HepG2 (cell line): Measurements from ENCODE around the gene OR10V1. TPM values are rescaled to one million over a fixed set of nuclear protein-coding genes. Genes with fewer than 3 reads are reported as not detected.

Source experiments
- BRCA1 ChIP-seq: sonication (generic); formaldehyde crosslinking; IDR thresholded peaks from 2 replicates; pipeline ENCODE4 v1.4.0; 2020; ENCODE audit warnings: missing genetic modification reagents
- ELF4 ChIP-seq: sonication (generic); formaldehyde crosslinking; IDR thresholded peaks from 2 replicates; pipeline ENCODE4 v1.5.0; 2020; ENCODE audit warnings: missing genetic modification reagents, mild to moderate bottlenecking, moderate library complexity, borderline replicate concordance
- MED1 ChIP-seq: sonication (generic); formaldehyde crosslinking; IDR thresholded peaks from 2 replicates; pipeline ENCODE4 v1.4.0; 2020; ENCODE audit warnings: missing genetic modification reagents
- MIXL1 ChIP-seq: IDR thresholded peaks from 2 replicates; pipeline ENCODE4 v1.6.1; 2016
- NFKB2 ChIP-seq: sonication (generic); formaldehyde crosslinking; IDR thresholded peaks from 2 replicates; pipeline ENCODE4 v1.4.0; 2020; ENCODE audit warnings: missing genetic modification reagents, borderline replicate concordance
- NRL ChIP-seq: sonication (generic); formaldehyde crosslinking; IDR thresholded peaks from 2 replicates; pipeline ENCODE4 v1.5.0; 2020; ENCODE audit warnings: missing genetic modification reagents, mild to moderate bottlenecking, moderate library complexity, borderline replicate concordance
- PHF20 ChIP-seq: sonication (generic); formaldehyde crosslinking; IDR thresholded peaks from 2 replicates; pipeline ENCODE4 v1.5.0; 2020; ENCODE audit warnings: mild to moderate bottlenecking, missing genetic modification reagents
- POGZ ChIP-seq: sonication (generic); formaldehyde crosslinking; IDR thresholded peaks from 2 replicates; pipeline ENCODE4 v1.4.0; 2020; ENCODE audit warnings: mild to moderate bottlenecking, missing genetic modification reagents
- POLR2G ChIP-seq: fragments of 200-400 bp; formaldehyde crosslinking; IDR thresholded peaks from 2 replicates; pipeline ENCODE4 v1.6.1; 2018; ENCODE audit warnings: mild to moderate bottlenecking, low read depth, low read length, moderate library complexity
- RXRA ChIP-seq: sonication (generic); formaldehyde crosslinking; IDR thresholded peaks from 2 replicates; pipeline ENCODE4 v1.5.1; 2020; ENCODE audit warnings: missing genetic modification reagents
- SP2 ChIP-seq: sonication (generic); formaldehyde crosslinking; IDR thresholded peaks from 2 replicates; pipeline ENCODE4 v1.5.1; 2020; ENCODE audit warnings: mild to moderate bottlenecking, missing genetic modification reagents
- TCF7 ChIP-seq: sonication (generic); IDR thresholded peaks from 2 replicates; pipeline ENCODE4 v1.6.1; 2016; ENCODE audit warnings: antibody characterized with exemption, low read depth
- YY1 ChIP-seq: IDR thresholded peaks from 2 replicates; pipeline ENCODE4 v1.6.1; 2011; ENCODE audit warnings: low read length, low read depth, moderate library complexity, mild to moderate bottlenecking; ENCODE audit not compliant: insufficient read depth, insufficient replicate concordance
- ZFP90 ChIP-seq: sonication (generic); formaldehyde crosslinking; IDR thresholded peaks from 2 replicates; pipeline ENCODE4 v1.8.0; 2022; ENCODE audit warnings: missing genetic modification reagents, mild to moderate bottlenecking, inconsistent platforms, borderline replicate concordance
- ZKSCAN8 ChIP-seq: IDR thresholded peaks from 2 replicates; pipeline ENCODE4 v1.6.1; 2016; ENCODE audit warnings: borderline replicate concordance, missing genetic modification reagents, missing compliant biosample characterization
- ZNF136 ChIP-seq: sonication (generic); formaldehyde crosslinking; IDR thresholded peaks from 2 replicates; pipeline ENCODE4 v1.8.1; 2022; ENCODE audit warnings: low read depth, mild to moderate bottlenecking, moderate library complexity, missing genetic modification reagents
- ZNF224 ChIP-seq: sonication (generic); formaldehyde crosslinking; IDR thresholded peaks from 2 replicates; pipeline ENCODE4 v1.5.0; 2020; ENCODE audit warnings: mild to moderate bottlenecking, missing genetic modification reagents
- ZNF335 ChIP-seq: sonication (generic); formaldehyde crosslinking; IDR thresholded peaks from 2 replicates; pipeline ENCODE4 v1.4.0; 2020; ENCODE audit warnings: missing genetic modification reagents
- ZNF501 ChIP-seq: sonication (generic); formaldehyde crosslinking; IDR thresholded peaks from 2 replicates; pipeline ENCODE4 v1.5.1; 2020; ENCODE audit warnings: mild to moderate bottlenecking, moderate library complexity, missing genetic modification reagents
- polyA plus RNA-seq, 8 experiments: library from polyadenylated mRNA; depleted of rRNA in 3 of 8; stranded (reverse) in 7 of 8; unstranded in 1 of 8; fragments of >200 nt; fragmentation: Illumina TruSeq in 4 of 8; extraction: Trizol in 4 of 8; gene quantifications; 2 replicates each; pipeline versions ENCODE4 v1.2.1 to v1.2.3, GENCODE V29; 2011 to 2016; ENCODE audit warnings: low read depth in 4 of 8, missing spikeins in 1 of 8, mixed read lengths in 1 of 8; ENCODE audit not compliant: insufficient read depth in 1 of 8
- total RNA-seq, 5 experiments: library from RNA; depleted of rRNA; stranded (reverse); fragments of >200 nt; fragmentation: Illumina TruSeq; extraction: Trizol; gene quantifications; 2 replicates each; pipeline ENCODE4 v1.2.3, GENCODE V29; 2016; ENCODE audit warnings: low read depth in 1 of 5
- TF ChIP-seq, protein P1 (sequence below): sonication (generic); formaldehyde crosslinking; IDR thresholded peaks from 2 replicates; pipeline ENCODE4 v1.4.0; 2020; ENCODE audit warnings: mild to moderate bottlenecking, missing genetic modification reagents
- TF ChIP-seq, protein P2 (sequence below): IDR thresholded peaks from 2 replicates; pipeline ENCODE4 v1.6.1; 2016; ENCODE audit warnings: low read depth
- TF ChIP-seq, protein P3 (sequence below): sonication (generic); formaldehyde crosslinking; IDR thresholded peaks from 2 replicates; pipeline ENCODE4 v1.8.1; 2023; ENCODE audit warnings: mild to moderate bottlenecking, moderate library complexity, missing genetic modification reagents
- TF ChIP-seq, protein P4 (sequence below): sonication (generic); formaldehyde crosslinking; IDR thresholded peaks from 2 replicates; pipeline ENCODE4 v1.8.0; 2022; ENCODE audit warnings: mild to moderate bottlenecking, missing genetic modification reagents; ENCODE audit not compliant: insufficient replicate concordance

OR10V1 gene
- total and polyA plus RNA-seq, 2 of the 13 experiments (the other 11 are each of a cell fraction or from before 2014, with no cell fraction given): not detected

DNA sequence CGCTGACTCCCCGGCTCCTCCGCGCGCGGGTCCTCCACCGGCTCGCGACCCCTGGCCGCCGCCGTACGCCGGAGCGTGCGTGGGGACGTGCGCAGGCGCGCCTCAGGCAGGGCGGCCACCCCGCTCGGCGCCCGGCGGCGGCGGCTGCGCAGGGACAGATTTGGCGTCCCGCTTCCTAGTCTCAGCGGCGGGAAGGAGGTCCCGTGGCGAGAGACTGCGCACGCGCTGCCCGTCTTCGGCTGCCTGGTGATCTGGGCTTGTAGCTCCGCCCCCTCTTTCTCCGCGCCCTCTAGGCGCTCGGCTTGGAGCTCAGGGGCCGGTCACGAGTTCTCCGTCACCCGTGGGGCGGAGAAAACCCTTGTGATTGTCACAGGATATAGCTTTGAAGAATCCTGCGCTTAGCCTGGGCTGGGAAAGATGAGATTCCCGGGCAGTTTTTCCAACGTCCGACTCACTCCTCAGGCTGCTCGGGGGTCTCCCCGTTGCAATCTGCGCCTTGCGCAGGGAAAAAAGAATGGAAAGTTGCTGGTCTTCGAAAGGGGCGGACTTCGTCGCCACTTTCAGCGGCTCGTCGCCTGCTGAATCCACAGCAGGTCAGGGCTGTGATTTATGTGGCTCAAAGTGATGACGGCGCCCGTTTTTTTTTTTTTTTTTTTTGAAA, 44.6 kb downstream of the OR10V1 start, which contains the start of gene PATL1 (continued):
- 0 out of 2 replicates have a peak, but pooled peaks have one; percentile 20 for TF ChIP-seq RXRA
- TF ChIP-seq POLR2G: peak; percentile 82
- TF ChIP-seq ZNF335: peak; percentile 22; the same call in 1 of the 2 replicates
- peak; percentile 50 for TF ChIP-seq MED1
- TF ChIP-seq, protein P1, sequence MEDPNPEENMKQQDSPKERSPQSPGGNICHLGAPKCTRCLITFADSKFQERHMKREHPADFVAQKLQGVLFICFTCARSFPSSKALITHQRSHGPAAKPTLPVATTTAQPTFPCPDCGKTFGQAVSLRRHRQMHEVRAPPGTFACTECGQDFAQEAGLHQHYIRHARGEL (CRISPR knock-in tag): no peak
- TF ChIP-seq ZNF224 (CRISPR knock-in tag): peak; percentile 80; the same call in 1 of the 2 replicates
- TF ChIP-seq BRCA1 (CRISPR knock-in tag): peak; percentile 63; the same call in 1 of the 2 replicates
- TF ChIP-seq, protein P2, sequence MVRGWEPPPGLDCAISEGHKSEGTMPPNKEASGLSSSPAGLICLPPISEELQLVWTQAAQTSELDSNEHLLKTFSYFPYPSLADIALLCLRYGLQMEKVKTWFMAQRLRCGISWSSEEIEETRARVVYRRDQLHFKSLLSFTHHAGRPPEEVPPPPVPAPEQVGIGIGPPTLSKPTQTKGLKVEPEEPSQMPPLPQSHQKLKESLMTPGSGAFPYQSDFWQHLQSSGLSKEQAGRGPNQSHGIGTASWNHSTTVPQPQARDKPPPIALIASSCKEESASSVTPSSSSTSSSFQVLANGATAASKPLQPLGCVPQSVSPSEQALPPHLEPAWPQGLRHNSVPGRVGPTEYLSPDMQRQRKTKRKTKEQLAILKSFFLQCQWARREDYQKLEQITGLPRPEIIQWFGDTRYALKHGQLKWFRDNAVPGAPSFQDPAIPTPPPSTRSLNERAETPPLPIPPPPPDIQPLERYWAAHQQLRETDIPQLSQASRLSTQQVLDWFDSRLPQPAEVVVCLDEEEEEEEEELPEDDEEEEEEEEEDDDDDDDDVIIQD (CRISPR knock-in tag): 0 out of 2 replicates have a peak, but pooled peaks have one; percentile 29
- peak; percentile 62 for TF ChIP-seq YY1
- TF ChIP-seq, protein P3, sequence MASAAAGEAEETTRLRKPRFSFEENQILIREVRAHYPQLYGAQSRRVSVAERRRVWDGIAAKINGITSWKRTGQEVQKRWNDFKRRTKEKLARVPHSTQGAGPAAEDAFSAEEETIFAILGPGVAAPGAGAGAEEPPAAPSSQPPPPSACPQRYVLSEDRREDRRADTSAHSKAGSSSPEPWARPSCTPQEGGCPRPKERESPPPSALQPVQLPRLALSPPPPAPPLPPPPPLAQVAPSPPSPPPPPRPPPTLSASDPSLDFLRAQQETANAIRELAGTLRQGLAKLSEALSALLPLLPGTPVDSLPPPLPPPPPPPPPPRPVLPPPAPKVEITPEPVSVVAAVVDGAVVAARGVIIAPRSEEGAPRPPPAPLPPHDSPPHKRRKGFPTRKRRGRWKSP (CRISPR knock-in tag): peak; percentile 85
- no peak for TF ChIP-seq ELF4 (CRISPR knock-in tag)
- no peak for TF ChIP-seq SP2 (CRISPR knock-in tag)
- no peak for TF ChIP-seq POGZ (CRISPR knock-in tag)
- TF ChIP-seq PHF20: peak; percentile 51; the same call in 1 of the 2 replicates
- peak; percentile 76 for TF ChIP-seq NRL (CRISPR knock-in tag)
- 0 out of 2 replicates have a peak, but pooled peaks have one; percentile 58 for TF ChIP-seq ZFP90 (CRISPR knock-in tag)
- TF ChIP-seq NFKB2 (CRISPR knock-in tag): no peak
- 0 out of 2 replicates have a peak, but pooled peaks have one; percentile 47 for TF ChIP-seq ZNF136
- peak; percentile 90 for TF ChIP-seq ZNF501 (CRISPR knock-in tag)
- TF ChIP-seq, protein P4, sequence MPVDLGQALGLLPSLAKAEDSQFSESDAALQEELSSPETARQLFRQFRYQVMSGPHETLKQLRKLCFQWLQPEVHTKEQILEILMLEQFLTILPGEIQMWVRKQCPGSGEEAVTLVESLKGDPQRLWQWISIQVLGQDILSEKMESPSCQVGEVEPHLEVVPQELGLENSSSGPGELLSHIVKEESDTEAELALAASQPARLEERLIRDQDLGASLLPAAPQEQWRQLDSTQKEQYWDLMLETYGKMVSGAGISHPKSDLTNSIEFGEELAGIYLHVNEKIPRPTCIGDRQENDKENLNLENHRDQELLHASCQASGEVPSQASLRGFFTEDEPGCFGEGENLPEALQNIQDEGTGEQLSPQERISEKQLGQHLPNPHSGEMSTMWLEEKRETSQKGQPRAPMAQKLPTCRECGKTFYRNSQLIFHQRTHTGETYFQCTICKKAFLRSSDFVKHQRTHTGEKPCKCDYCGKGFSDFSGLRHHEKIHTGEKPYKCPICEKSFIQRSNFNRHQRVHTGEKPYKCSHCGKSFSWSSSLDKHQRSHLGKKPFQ (CRISPR knock-in tag): peak; percentile 48
- no peak for TF ChIP-seq ZKSCAN8 (CRISPR knock-in tag)
- TF ChIP-seq MIXL1 (CRISPR knock-in tag): no peak
- TF ChIP-seq TCF7: peak; percentile 28; the same call in 1 of the 2 replicates
